ENCODE data around the gene STRIP1. TPM values are rescaled to one million over a fixed set of nuclear protein-coding genes. Genes with fewer than 3 reads are reported as not detected.

The STRIP1 gene
- polyA plus RNA-seq, 1 experiment = 31.3 TPM

GRCh38 chr1:110053552-110054428 lies 19.4 kb downstream of the STRIP1 start:
- Histone ChIP-seq H3K27ac (ENCODE audit: low read depth, low read length) (no peak overlapping the region), H3K4me3 (ENCODE audit: low read depth, low read length) (no peak overlapping the region), H3K27me3 (ENCODE audit: control insufficient read depth, insufficient read depth, low read length) (no peaks in the 10 kb centered on the region), H3K9me3 (ENCODE audit: control insufficient read depth, insufficient read depth, low read length) (no peaks in the 10 kb centered on the region)
- DNase-seq (ENCODE audit: low read depth, low spot score) = no peak
- CTCF ChIA-PET = interaction anchor here (0.6 to 5.3 kb wide), 24 partner anchors 9 to 1234 kb away, joined by 3 to 64 read pairs (median 6); partner anchors contain the start of gene RBM15
- POLR2A ChIA-PET = no interaction called here
- TF ChIP-seq, protein P1, sequence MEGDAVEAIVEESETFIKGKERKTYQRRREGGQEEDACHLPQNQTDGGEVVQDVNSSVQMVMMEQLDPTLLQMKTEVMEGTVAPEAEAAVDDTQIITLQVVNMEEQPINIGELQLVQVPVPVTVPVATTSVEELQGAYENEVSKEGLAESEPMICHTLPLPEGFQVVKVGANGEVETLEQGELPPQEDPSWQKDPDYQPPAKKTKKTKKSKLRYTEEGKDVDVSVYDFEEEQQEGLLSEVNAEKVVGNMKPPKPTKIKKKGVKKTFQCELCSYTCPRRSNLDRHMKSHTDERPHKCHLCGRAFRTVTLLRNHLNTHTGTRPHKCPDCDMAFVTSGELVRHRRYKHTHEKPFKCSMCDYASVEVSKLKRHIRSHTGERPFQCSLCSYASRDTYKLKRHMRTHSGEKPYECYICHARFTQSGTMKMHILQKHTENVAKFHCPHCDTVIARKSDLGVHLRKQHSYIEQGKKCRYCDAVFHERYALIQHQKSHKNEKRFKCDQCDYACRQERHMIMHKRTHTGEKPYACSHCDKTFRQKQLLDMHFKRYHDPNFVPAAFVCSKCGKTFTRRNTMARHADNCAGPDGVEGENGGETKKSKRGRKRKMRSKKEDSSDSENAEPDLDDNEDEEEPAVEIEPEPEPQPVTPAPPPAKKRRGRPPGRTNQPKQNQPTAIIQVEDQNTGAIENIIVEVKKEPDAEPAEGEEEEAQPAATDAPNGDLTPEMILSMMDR (IDR thresholded peaks at IDR 0.05; ENCODE audit: low read depth, low read length) = peak; percentile 98

DNA sequence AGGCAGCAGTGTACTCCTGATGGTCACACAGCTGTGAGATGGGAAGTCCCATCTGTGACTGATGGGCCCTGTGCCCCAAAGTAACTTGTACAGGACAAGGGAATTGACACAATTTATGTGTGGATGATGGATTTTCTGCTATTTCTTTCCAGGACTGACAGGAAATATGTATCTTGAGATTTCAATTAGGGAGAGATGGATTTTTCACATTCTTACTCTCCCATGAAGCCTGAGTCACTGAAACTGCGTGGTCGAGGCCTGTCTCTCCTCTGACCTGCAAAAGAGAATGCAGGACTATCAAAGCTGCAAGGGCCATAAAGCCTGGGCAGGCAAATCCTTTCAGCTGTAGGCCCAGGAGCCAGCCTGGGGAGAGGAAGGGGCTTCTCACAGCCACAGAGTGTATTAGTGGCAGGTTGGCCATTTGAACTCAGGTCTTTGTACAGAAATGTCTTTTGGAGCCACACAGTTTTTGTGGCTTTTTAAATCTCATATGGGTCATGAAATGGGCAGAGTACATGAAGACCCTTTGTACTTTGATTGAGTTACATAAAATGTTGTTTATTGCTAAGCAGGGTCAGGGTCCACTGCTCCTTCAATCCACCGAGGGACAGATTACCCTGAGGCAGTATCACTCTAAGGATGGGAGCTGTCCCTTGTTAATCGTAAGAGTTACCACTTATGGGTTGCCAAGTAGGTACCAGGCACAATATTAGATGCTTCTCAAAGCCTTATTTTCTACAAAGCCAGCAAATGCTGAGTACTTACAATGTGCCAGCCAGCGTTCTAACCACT lies 21.3 kb downstream of the STRIP1 start:
- Histone ChIP-seq H3K27ac (ENCODE audit: low read depth, low read length) (peak overlapping the region; percentile 57), H3K9me3 (ENCODE audit: control insufficient read depth, insufficient read depth, low read length) (no peaks in the 10 kb centered on the region), H3K27me3 (ENCODE audit: control insufficient read depth, insufficient read depth, low read length) (no peaks in the 10 kb centered on the region), H3K4me3 (ENCODE audit: low read depth, low read length) (no peak overlapping the region)
- TF ChIP-seq, protein P1 (IDR thresholded peaks at IDR 0.05; ENCODE audit: low read depth, low read length) = no peak
- POLR2A ChIA-PET = no interaction called here
- no peak for DNase-seq (ENCODE audit: low read depth, low spot score)
- CTCF ChIA-PET = interaction anchor here (0.5 to 5.3 kb wide), 5 partner anchors 10 to 405 kb away, joined by 11 to 64 read pairs (median 16); partner anchors contain the start of gene SLC6A17

- Histone ChIP-seq H3K9me3 (ENCODE audit: control insufficient read depth, insufficient read depth, low read length) (no peaks in the 10 kb centered on the region), H3K27ac (ENCODE audit: low read depth, low read length) (peak overlapping the region; percentile 31), H3K27me3 (ENCODE audit: control insufficient read depth, insufficient read depth, low read length) (no peaks in the 10 kb centered on the region), H3K4me3 (ENCODE audit: low read depth, low read length) (no peak overlapping the region)
- ChIA-PET CTCF (interaction anchor here (0.5 to 3.2 kb wide), 2 partner anchors 94 to 404 kb away, joined by 11 to 13 read pairs; partner anchors contain the start of gene SLC6A17), POLR2A (interaction anchor here (1.0 kb wide), 1 partner anchor 22 kb away, joined by 4 read pairs; the partner anchor contains the start of gene STRIP1)
- DNase-seq (ENCODE audit: low read depth, low spot score) = no peak
- TF ChIP-seq, protein P1 (IDR thresholded peaks at IDR 0.05; ENCODE audit: low read depth, low read length) = no peak
These were observed 21.9 kb downstream of the STRIP1 start for GRCh38 chr1:110056285-110056683.

DNA sequence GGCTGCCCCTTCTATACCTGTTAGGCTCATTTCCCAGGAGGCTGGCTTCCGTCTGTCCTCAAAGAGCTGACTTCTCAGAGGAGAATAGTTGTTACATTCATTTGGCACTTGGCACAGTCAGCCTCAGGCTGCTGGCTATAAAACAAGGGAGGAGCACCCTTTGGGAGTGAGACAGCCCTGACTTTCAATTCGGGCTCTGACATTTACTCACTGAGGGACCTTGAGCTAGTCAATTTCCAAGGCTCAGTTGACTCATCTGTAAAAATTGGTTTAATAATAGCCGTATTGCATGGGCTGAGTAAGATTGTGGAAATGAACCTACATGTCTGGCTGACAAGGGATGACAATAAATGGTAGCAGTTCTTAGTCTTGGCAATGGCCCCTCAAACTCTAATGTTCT lies 22.4 kb downstream of the STRIP1 start:
- no peaks in the 10 kb centered on the region for H3K27me3 ChIP-seq (ENCODE audit: control insufficient read depth, insufficient read depth, low read length)
- DNase-seq (ENCODE audit: low read depth, low spot score) = no peak
- H3K4me3 ChIP-seq (ENCODE audit: low read depth, low read length) = no peak overlapping the region
- H3K27ac ChIP-seq (ENCODE audit: low read depth, low read length) = peak overlapping the region; percentile 31
- CTCF ChIA-PET = interaction anchor here (0.6 kb wide), 1 partner anchor 49 kb away, joined by 3 read pairs; no protein-coding TSS in a partner anchor
- POLR2A ChIA-PET = interaction anchor here (0.6 to 1.0 kb wide), 2 partner anchors 22 to 172 kb away, joined by 3 to 4 read pairs; partner anchors contain the start of gene STRIP1
- no peaks in the 10 kb centered on the region for H3K9me3 ChIP-seq (ENCODE audit: control insufficient read depth, insufficient read depth, low read length)
- TF ChIP-seq, protein P1 (IDR thresholded peaks at IDR 0.05; ENCODE audit: low read depth, low read length) = no peak
